ENCODE results near the gene PADI3.

The PADI3 gene

DNA sequence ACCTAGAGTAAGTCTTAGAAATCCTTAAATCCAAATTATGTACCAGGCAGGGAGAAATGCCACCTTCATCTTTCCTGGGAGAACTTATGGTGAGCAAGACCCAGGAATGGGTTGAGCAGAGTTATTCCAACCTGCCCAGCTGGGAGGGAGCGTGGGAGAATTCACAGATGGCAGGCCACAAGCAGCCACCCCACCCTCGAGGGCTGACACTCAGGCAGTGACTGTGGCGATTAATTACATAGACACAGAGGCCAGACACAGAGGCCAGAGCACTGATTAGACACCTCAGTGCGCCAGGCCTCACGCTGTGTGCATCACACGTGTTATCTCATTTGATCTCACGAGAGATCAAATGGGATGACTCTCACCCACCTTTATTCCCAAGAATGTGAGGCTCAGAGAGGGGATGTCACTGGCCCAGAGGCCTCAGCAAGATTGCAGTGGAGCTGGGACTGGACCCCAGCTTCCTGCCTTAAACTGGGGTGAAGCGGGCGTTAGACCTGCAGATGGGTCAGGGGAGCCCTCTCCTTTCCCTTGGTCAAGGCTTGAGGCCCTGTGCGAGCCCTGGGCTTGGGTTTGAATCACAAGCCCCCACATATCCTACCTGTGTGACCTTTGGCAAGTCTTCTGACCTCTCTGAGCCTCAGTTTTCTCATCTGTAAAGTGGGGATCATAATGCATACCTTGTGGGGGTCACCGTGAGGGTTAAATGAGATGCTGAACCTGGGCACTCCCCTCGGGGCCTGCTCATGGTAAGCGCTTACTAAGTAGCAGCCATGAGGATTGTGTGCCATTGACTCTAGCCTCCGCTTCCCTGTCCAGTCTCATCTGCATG, 30.3 kb downstream of the PADI3 start:
- Mint-ChIP-seq H3K9me3 (no peaks in the 10 kb centered on the region), H3K36me3 (ENCODE audit: low read depth) (no peaks in the 10 kb centered on the region), H3K27me3 (no peaks in the 10 kb centered on the region), H3K4me1 (ENCODE audit: low read depth) (peaks cover 61% of the 10 kb centered on the region), H3K27ac (no peak overlapping the region), H3K4me3 (no peak overlapping the region)
- intact Hi-C loops (cut with micrococcal nuclease): no loop called here

DNA sequence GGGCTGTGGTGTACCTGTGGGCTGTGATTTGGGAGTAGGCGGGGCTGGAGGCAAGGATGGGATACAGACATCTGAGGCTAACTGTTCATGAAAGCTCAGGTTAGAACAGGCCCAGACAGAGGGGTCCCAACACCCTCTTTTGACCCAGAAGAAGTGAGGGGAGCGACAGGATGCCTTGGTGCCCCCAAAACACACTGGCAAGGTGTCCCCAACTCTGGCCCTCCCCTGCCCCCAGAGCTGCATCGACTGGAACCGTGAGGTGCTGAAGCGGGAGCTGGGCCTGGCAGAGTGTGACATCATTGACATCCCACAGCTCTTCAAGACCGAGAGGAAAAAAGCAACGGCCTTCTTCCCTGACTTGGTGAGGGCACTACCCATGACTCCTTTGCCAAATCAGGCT, 31.5 kb downstream of the PADI3 start:
- no peak overlapping the region for H3K4me3 Mint-ChIP-seq
- intact Hi-C loops (cut with micrococcal nuclease): no loop called here
- H3K36me3 Mint-ChIP-seq (ENCODE audit: low read depth): no peaks in the 10 kb centered on the region
- peaks cover 68% of the 10 kb centered on the region for H3K4me1 Mint-ChIP-seq (ENCODE audit: low read depth)
- H3K9me3 Mint-ChIP-seq: no peaks in the 10 kb centered on the region
- no peak overlapping the region for H3K27ac Mint-ChIP-seq
- H3K27me3 Mint-ChIP-seq: no peaks in the 10 kb centered on the region

DNA sequence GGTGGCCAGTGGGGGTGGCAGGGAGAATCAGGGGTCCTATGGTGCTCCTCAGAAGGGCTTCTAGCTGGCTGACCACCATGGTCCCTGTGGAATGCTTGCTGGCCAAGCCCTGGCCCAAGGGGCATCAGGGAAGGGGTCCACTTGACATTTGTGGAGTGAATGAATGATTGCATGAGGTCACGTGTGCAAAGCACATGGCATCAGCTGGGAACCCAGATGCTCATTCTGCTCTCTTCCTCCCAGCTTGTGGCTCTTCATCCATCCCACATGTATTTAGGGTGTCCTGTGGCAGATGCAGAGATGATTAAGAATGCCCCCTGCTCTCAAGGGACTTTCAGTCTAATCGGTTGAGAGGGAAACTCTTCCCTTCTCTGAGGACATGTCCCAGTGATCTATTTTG, 32.0 kb downstream of the PADI3 start:
- intact Hi-C loops (cut with micrococcal nuclease): no loop called here
- no peaks in the 10 kb centered on the region for H3K27me3 Mint-ChIP-seq
- no peak overlapping the region for H3K27ac Mint-ChIP-seq
- no peak overlapping the region for H3K4me3 Mint-ChIP-seq
- peaks cover 72% of the 10 kb centered on the region for H3K4me1 Mint-ChIP-seq (ENCODE audit: low read depth)
- no peaks in the 10 kb centered on the region for H3K9me3 Mint-ChIP-seq
- no peaks in the 10 kb centered on the region for H3K36me3 Mint-ChIP-seq (ENCODE audit: low read depth)

DNA sequence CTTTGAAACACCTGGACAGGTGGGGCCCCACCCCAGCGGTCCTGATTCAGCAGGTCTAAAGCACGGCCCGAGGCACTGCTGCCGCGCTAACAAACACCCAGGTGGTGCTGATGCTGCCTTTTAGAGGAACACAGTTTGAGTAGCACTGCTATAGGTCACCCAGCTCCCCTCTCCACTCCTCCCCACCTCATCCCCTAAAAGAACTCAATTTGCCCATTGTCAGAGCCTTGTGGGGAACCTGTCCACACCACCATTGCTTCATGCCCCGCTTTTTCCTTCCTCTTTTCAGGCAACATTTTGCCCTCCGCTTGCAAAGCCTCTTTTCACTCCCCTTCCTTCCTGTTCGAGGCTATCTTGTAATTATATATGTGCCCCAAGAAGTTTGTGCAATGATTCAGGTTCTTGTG, 32.9 kb downstream of the PADI3 start:
- peaks cover 76% of the 10 kb centered on the region for H3K4me1 Mint-ChIP-seq (ENCODE audit: low read depth)
- no peak overlapping the region for H3K27ac Mint-ChIP-seq
- no peaks in the 10 kb centered on the region for H3K36me3 Mint-ChIP-seq (ENCODE audit: low read depth)
- H3K27me3 Mint-ChIP-seq: no peaks in the 10 kb centered on the region
- intact Hi-C loops (cut with micrococcal nuclease): no loop called here
- H3K4me3 Mint-ChIP-seq: no peak overlapping the region
- no peaks in the 10 kb centered on the region for H3K9me3 Mint-ChIP-seq

DNA sequence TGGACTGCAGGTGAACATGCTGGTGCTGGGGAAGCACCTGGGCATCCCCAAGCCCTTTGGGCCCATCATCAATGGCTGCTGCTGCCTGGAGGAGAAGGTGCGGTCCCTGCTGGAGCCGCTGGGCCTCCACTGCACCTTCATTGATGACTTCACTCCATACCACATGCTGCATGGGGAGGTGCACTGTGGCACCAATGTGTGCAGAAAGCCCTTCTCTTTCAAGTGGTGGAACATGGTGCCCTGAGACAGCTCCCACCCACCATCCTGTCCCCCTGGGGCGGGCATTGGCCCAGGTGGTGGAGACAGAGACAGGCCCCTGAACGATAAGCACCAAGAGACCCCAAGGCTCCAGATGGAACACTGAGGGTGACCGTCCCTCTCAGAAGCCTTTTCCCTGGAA, 33.9 kb downstream of the PADI3 start:
- intact Hi-C loops (cut with micrococcal nuclease): no loop called here
- Mint-ChIP-seq H3K4me1 (ENCODE audit: low read depth) (peaks cover 78% of the 10 kb centered on the region), H3K27me3 (no peaks in the 10 kb centered on the region), H3K4me3 (no peak overlapping the region), H3K36me3 (ENCODE audit: low read depth) (no peaks in the 10 kb centered on the region), H3K27ac (no peak overlapping the region), H3K9me3 (no peaks in the 10 kb centered on the region)

DNA sequence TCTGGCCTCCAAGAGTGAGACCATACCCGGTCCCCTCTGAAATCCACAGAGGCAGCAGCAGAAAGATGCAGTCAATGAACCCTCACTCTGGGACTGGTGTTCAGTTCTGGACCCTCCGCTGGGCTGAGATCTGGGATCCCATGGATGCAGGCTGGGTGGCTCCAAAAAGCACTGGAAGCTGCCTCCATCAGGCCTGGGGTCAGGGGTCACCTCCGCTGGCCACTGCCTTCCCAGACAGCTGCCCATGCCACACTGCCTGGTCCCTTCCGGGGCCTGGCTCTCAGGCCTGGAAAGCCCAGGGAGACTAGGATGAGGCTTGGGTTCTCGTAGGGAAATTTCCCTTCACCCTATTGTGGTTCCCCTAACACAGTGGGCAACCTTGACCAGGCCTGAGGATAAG, 37.7 kb downstream of the PADI3 start:
- H3K4me1 Mint-ChIP-seq (ENCODE audit: low read depth): peaks cover 69% of the 10 kb centered on the region
- no peak overlapping the region for H3K4me3 Mint-ChIP-seq
- H3K9me3 Mint-ChIP-seq: no peaks in the 10 kb centered on the region
- intact Hi-C loops (cut with micrococcal nuclease): no loop called here
- no peaks in the 10 kb centered on the region for H3K27me3 Mint-ChIP-seq
- H3K27ac Mint-ChIP-seq: no peak overlapping the region
- H3K36me3 Mint-ChIP-seq (ENCODE audit: low read depth): no peaks in the 10 kb centered on the region

DNA sequence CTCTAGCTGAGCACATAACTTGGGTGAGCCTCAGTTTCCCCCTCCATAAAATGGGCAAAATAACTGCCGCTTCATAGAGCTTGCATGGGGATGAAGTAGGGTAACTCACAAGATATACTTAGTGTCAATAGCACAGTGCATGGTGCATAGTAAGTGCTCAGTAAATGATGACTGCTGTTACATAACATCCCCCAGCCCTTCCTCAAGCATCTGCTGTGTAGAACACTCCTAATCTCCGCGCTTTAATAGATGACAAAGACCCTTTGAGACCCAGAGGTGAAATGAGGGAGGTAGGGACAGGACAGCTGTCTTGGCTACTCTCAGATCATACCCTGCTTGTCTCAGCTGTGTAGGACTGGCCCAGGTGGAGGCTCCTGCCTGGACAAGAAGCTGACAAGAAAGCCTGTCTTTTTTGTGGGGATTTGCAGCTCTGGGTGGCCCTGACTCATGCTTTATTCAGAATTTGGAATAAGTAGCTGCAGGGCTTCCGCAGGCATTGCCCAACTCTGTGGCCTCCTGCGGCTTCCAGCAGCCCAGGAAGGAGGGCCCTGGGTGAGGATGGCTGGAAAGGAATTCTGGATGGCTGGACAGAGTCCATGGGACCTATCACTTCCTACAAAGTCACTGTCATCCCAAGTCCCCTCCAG, 38.4 kb downstream of the PADI3 start:
- intact Hi-C loops (cut with micrococcal nuclease): no loop called here
- no peaks in the 10 kb centered on the region for H3K9me3 Mint-ChIP-seq
- H3K27me3 Mint-ChIP-seq: no peaks in the 10 kb centered on the region
- H3K4me1 Mint-ChIP-seq (ENCODE audit: low read depth): peaks cover 62% of the 10 kb centered on the region
- no peaks in the 10 kb centered on the region for H3K36me3 Mint-ChIP-seq (ENCODE audit: low read depth)
- no peak overlapping the region for H3K27ac Mint-ChIP-seq
- no peak overlapping the region for H3K4me3 Mint-ChIP-seq

DNA sequence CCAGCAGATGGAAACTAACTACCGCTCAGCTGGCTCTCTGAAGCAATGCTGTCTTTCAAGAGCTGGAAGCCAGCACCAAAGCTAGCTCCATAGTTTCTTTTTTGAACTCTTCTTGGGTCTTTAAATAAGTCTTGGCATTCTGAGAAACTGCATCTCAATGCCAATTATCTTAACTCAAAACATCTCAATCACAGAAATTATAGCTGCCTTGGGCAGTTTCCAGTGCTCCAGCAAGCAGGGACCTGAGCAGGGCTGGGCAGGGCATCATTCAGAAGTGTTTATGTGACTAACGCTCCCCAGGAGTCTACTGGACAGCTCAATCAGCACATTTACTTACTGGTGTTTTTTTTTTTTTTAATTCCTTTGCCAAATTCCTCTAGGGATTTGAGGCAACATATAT, 40.8 kb downstream of the PADI3 start:
- Mint-ChIP-seq H3K4me3 (no peak overlapping the region), H3K27ac (no peak overlapping the region), H3K4me1 (ENCODE audit: low read depth) (peaks cover 50% of the 10 kb centered on the region), H3K9me3 (no peaks in the 10 kb centered on the region), H3K36me3 (ENCODE audit: low read depth) (no peaks in the 10 kb centered on the region), H3K27me3 (peaks cover 1% of the 10 kb centered on the region)
- intact Hi-C loops (cut with micrococcal nuclease): no loop called here

DNA sequence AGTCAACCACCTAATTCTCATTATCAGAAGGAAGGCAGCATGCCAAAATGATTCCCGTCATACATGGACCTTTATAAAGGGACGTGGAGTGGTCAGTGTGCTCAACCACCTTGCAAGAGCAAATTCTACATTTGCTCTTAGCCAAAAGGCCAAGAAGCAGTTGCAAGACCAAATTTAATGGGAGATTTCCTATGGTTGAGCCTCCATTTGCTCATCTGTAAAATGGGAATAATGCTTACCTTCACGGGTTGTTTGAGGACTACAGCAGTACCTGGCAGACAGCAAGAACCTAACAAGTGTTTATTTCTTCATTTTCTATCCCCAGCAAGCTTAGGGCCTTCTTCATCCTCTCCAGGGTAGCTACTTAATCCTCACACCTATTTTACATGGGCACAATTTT, 41.7 kb downstream of the PADI3 start:
- Mint-ChIP-seq H3K4me1 (ENCODE audit: low read depth) (peaks cover 46% of the 10 kb centered on the region), H3K27ac (no peak overlapping the region), H3K27me3 (peaks cover 1% of the 10 kb centered on the region), H3K4me3 (no peak overlapping the region), H3K9me3 (no peaks in the 10 kb centered on the region), H3K36me3 (ENCODE audit: low read depth) (no peaks in the 10 kb centered on the region)
- intact Hi-C loops (cut with micrococcal nuclease): no loop called here

DNA sequence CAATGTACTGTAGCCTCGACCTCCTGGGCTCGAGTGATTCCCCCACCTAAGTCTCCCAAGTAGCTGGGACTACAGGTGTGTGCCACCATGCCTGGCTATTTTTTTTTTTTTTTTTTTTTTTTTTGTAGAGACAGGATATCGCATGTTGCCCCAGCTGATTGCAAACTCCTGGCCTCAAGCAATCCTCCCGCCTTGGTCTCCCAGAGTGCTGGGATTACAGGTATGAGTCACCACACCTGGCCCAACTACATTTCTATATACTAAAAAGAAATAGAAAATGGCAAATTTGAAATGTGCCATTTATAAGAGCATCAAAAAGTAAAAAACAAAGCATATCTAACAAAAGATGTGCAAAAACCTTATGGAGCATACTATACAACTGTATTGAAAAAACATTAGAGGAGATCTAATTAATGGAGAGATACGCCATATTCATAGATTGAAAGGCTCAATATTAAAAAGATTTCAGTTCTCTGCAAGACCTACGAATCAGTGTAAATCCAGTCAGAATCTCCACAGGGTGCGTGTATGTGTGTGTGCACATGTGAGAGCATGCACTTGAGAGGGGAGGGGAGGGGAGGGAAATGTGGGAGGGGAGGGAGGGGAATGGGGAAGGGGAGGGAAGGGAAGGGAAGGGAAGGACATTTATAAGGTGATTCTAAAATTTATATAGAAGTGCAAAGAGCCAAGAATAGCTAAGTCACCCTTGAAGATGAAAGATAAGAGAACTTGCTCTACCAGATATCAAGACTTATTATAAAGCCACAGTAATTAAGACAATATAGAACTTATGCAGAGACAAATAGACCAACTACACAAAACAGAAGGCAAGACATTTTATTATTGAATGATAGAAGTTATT, 43.6 kb downstream of the PADI3 start:
- H3K4me3 Mint-ChIP-seq: no peak overlapping the region
- H3K36me3 Mint-ChIP-seq (ENCODE audit: low read depth): no peaks in the 10 kb centered on the region
- H3K27ac Mint-ChIP-seq: no peak overlapping the region
- H3K9me3 Mint-ChIP-seq: no peaks in the 10 kb centered on the region
- intact Hi-C loops (cut with micrococcal nuclease): no loop called here
- peaks cover 1% of the 10 kb centered on the region for H3K27me3 Mint-ChIP-seq
- H3K4me1 Mint-ChIP-seq (ENCODE audit: low read depth): peaks cover 34% of the 10 kb centered on the region

DNA sequence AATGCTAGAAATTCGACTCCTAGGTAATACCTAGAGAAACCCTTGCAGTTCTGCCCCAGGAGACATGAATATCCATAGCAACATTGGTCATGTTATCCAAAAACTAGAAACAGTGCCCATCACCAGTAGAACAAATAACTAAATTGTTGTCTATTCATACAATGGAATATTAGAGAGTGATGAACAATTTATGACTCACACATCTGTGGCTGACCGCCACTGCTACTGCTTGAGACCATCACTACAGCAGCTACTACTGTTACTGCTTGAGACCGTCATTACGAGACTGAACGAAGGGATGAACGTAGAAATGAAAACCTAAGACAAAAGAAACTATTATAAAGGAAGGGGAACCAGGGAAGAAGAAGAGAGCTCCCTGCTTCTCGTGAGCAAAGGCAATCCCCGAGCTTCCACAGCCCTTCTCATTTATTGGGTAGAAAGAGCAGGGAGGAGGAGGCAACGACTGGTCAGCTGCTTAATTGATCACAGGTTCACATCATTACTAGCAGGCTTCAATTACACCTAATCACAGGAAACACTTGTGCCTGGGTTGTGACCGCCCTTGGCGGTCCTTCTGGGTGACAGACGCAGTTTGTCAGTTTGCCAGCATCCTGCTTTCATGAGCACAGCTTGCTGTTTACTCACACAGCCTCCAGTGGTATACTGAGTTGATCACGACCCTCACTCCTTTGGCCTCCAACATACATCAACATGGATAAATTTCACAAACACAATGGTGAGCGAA, 45.0 kb downstream of the PADI3 start:
- H3K27me3 Mint-ChIP-seq: peaks cover 1% of the 10 kb centered on the region
- no peaks in the 10 kb centered on the region for H3K9me3 Mint-ChIP-seq
- intact Hi-C loops (cut with micrococcal nuclease): no loop called here

DNA sequence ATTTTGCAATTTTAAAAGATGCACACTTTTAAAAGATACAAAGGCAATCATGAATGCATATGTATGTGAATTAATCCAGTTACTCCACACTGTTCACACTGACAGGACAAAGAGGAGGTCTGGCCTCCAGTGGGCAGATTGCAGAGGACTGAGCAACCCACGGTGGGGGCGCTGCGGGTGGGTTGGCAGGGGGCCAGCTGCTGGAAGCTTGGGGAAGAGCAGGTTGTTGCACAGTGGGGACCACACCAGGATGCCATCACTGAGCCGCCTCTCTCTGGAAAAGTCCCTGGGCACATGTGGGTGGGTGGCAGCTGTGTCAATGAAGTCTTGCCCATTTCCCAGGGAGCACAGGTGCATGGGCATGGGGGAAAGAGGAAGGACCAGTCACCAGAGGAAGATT, 46.4 kb downstream of the PADI3 start:
- Mint-ChIP-seq H3K27me3 (peaks cover 1% of the 10 kb centered on the region), H3K4me3 (no peak overlapping the region), H3K36me3 (ENCODE audit: low read depth) (no peaks in the 10 kb centered on the region), H3K4me1 (ENCODE audit: low read depth) (peaks cover 21% of the 10 kb centered on the region), H3K27ac (no peak overlapping the region), H3K9me3 (no peaks in the 10 kb centered on the region)
- intact Hi-C loops (cut with micrococcal nuclease): no loop called here

More for the DNA sequence above, 45.0 kb downstream of the PADI3 start:
- H3K4me1 Mint-ChIP-seq (ENCODE audit: low read depth): peaks cover 21% of the 10 kb centered on the region
- no peak overlapping the region for H3K4me3 Mint-ChIP-seq
- H3K27ac Mint-ChIP-seq: no peak overlapping the region
- H3K36me3 Mint-ChIP-seq (ENCODE audit: low read depth): no peaks in the 10 kb centered on the region

DNA sequence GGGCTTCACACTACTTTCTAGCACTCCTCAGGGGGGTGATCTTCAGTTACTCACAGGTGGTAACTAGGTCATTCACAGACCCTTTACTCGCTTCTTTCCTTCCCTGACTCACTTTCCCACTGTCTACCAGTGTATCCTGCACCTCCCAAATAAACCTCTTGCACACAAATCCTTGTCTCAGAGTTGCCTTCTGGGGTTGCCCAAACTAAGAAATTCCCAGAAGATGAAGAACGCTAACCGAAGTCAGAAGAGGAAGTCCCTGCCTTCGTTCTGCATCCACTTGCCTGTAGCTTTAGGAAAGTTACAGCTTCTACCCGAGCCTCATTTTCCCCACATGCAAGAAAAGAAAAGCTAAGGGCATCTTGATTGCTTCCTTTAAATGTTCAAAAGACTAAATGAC, 47.2 kb downstream of the PADI3 start:
- no peaks in the 10 kb centered on the region for H3K36me3 Mint-ChIP-seq (ENCODE audit: low read depth)
- H3K9me3 Mint-ChIP-seq: no peaks in the 10 kb centered on the region
- H3K4me3 Mint-ChIP-seq: no peak overlapping the region
- intact Hi-C loops (cut with micrococcal nuclease): no loop called here
- peaks cover 1% of the 10 kb centered on the region for H3K27me3 Mint-ChIP-seq
- no peak overlapping the region for H3K27ac Mint-ChIP-seq
- peaks cover 21% of the 10 kb centered on the region for H3K4me1 Mint-ChIP-seq (ENCODE audit: low read depth)
